HG03196 (cell line): ENCODE measurements around the gene UGT3A2.
"Not testable (repeated sequence)": the region's sequence is repeated elsewhere in the genome, so short reads cannot be mapped to it uniquely, and the experiment has no call there.

Experiments used
- ATAC-seq: cut with Tn5 transposase; IDR thresholded peaks from one replicate; pipeline ENCODE4 v1.9.1; 2021; ENCODE audit not compliant: unreplicated experiment

The UGT3A2 gene

GRCh38 chr5:36054647-36055046 lies 12.0 kb downstream of the UGT3A2 start:
- no peak for ATAC-seq

- ATAC-seq: no peak
Measured at GRCh38 chr5:36052538-36052937, 14.1 kb downstream of the UGT3A2 start.

GRCh38 chr5:36049949-36050348 lies 16.7 kb downstream of the UGT3A2 start:
- ATAC-seq: no peak

- no peak for ATAC-seq
Measured at GRCh38 chr5:36047384-36048160, 19.1 kb downstream of the UGT3A2 start.

- no peak for ATAC-seq
Measured at GRCh38 chr5:36045895-36046294, 20.8 kb downstream of the UGT3A2 start.

DNA sequence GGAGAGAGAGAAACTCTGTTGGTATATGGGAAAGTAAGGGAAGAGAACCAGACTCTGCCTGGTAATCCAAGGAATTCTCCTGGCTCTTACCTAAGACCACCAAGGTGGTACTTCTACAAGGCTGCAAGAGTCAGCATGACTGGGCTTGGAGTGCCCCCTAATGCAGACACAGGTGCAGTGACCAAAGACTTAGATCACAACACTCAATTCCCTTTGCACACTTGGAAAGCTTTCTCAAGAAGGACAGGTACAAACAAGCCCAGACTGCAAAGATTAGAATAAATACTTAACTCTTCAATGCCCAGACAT lies 25.2 kb downstream of the UGT3A2 start:
- ATAC-seq: no peak

- no peak for ATAC-seq
Measured at GRCh38 chr5:36040651-36041536, 25.8 kb downstream of the UGT3A2 start.

GRCh38 chr5:36035696-36036095 lies 31.0 kb downstream of the UGT3A2 start:
- no peak for ATAC-seq

- not testable (repeated sequence) for ATAC-seq
Measured at GRCh38 chr5:36034536-36035134, 32.0 kb downstream of the UGT3A2 start.

DNA sequence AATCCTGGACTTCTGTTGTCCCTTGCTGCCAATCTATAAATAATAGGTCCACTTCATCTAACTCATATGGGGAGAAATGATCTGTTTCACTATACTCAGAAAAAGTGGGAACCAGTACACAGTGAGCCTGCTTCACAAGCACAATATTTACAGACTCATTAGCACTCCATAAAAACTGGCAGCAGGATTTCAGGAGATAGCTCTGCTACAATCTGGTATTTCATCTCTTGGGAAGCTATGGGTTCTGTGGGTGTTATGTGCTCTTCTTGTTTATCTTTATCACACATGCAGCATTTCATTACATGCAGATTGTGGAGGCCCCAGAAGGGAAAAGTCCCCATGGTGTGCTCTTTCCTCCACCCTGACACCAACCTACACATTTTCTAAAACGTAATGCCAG lies 33.2 kb downstream of the UGT3A2 start:
- ATAC-seq: no peak

DNA sequence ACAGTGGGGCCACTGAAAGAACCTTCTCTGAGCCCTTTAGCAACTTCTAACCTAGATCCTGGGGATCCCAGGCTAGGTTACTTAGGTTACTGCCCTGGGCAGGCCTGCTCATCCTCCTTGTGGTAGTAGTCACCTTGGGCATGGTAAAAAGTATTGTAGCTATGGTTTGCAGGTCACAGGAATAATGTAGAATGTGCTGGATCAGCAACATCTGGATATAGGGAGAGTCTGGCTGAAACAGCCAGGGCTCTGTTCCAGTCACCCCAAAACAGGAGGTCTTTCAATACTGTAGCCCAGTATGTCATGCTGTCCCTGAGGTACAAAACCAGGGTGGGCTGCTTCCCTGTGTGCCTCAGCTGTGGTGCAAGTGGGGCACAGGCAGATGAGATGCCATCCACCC lies 33.6 kb downstream of the UGT3A2 start:
- no peak for ATAC-seq

- ATAC-seq: no peak
Measured at GRCh38 chr5:36031223-36031622, 35.5 kb downstream of the UGT3A2 start.

- ATAC-seq: no peak
Measured at GRCh38 chr5:36029914-36030313, 36.8 kb downstream of the UGT3A2 start.

DNA sequence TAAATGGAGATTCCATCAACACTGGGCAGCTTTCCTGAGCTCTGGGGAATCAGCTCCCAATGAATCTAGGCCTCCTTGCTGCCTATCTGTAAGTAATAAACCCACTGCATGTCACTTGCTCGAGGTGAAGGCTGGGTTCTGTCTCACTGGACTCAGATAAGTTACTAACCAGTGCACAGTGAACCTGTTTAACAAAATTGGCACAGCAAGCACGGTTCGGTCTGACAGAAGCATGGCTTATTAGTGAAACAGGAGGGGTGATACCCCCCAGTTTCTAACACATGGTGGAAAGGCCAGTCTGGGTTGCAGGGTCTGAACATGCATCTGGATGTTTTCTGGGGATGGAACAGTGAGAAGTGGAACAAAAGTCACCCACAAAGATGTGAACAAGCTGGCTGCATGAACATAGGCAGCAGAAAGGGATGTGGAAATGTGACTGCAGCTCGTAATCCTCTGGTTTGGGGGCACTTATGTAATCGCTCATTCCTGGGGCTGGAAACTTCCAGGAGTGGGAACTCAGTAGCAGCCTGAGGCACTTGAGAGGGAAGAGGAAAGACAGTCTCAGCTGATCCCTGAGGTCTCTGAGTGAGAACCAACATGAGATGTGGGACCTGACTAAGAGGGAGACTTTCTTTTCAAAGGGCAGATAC lies 37.7 kb downstream of the UGT3A2 start:
- no peak for ATAC-seq

- ATAC-seq: no peak
Measured at GRCh38 chr5:36027711-36028110, 39.0 kb downstream of the UGT3A2 start.

DNA sequence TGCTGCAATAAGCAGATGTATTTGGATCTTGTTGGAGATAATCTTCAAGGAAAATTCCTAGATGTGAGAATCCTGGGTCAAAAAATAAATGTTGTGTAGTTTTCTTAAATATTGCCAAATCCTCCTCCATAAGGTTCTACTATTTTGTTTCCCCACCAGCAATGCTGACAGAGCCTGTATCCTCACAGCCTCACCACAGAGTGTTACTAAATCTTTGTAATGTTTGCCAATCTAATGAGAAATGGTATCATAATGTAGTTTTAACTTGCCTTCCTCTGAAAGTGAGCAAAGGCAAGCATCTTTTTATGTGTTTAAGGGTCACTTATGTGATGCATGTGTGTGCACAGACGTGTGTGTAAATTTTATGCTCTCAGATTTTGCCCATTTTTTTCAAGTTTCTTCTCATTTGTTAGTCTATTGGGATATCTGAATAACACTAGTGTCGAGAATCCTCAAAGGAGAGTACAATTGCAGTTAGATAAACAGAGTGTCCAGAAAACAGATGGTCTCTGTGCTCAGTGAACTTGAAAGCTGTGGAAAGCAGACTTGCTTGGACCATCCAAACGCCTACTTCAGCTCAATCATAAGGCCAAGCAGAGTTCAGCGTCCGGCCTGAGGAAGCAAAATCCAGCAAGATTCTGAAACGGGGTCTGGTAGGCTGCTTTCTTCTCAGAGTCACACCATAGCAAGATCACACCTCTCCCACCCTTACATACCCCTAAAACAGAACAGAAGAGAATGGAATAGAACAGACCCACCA lies 39.8 kb downstream of the UGT3A2 start:
- ATAC-seq: no peak

DNA sequence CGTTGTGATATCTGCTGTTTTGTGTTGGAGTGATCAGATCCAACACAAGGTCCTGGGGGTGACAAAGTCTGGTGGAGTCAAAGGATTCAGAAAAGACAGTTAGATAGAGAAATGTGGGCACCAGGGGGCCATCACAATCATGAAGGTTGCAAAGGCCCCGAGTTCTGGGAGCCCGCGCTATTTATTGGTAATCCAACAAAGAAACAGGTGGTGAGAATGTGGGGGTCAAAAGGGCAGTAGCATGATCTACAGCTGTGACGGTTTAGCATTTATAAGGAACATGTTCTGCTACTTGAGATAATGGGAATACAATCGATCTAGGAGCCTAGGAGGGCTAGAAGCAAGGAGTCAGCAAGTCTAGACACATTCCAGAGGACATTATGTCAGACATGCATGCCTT lies 44.4 kb downstream of the UGT3A2 start:
- not testable (repeated sequence) for ATAC-seq

GRCh38 chr5:36019584-36019983 lies 47.1 kb downstream of the UGT3A2 start:
- ATAC-seq: not testable (repeated sequence)

GRCh38 chr5:36017622-36018021 lies 49.1 kb downstream of the UGT3A2 start:
- no peak for ATAC-seq

DNA sequence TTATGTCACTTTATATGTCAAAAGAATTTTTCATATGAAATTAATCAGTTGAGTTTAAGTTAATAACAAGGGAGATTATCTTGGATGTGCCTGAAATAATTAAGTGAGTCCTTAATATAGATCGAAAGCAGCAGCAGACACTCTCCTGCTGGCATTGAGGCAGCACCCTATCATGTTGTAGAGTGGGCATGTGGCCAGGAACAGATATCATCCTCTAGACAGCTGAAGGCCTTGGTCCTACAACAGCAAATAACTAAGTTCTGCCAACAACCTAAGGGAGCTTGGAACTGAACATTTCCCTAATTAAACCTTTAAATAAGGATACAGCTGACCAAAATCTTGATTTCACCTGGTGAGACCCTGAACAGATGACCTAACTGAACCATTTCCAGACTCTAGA lies 49.7 kb downstream of the UGT3A2 start:
- ATAC-seq: no peak

GRCh38 chr5:36013182-36013581 lies 53.5 kb downstream of the UGT3A2 start:
- ATAC-seq: no peak
